Measurements from ENCODE around the gene RUNX1.

DNA sequence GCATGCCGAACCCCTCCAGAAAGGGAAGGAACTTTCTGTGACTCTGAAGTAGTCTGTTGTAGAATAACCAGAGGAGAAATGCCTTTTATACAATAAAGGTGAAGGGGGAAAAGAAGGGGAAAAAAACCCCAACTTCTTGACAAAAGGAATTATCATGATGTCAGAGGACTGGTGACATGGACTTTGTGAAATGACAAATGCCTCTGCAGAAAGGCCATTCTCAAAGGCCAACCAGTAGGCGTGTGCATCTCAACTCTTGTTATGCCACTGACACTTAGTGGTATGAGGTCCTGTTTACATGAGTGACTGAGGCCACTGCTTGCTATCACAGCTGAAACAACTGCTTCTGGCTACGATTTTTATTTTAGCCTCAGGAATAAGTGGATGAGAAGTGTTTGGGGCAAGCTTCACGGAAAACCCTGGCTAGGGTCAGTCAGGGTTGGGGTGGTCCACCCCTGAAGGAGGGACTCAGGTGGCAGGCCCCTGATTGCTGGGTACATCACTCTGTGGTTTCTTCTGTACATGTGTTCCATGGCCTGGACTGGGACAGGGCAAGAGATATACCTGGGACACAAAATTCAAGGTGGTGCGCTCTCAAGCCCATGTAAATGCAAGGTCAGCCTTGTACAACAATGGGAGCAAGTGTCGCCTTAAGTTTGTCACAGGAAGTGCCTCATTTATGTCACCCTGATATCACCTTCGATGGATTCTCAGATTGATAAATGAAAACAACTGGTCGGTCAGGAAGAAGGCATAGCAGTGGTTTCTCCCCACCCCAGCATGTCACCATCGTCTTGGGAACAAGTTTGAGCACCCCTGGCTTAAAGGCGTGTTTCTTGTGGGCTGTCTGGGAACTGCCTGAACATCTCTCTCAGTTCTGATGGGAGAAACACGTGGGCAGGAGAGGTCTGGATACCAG lies 12.4 kb downstream of the RUNX1 start:
- TF ChIP-seq GATA2 (IDR thresholded peaks at IDR 0.05; ENCODE audit: low read depth, low read length) (no peak), GATA3 (IDR thresholded peaks at IDR 0.05; ENCODE audit: low read depth, low read length) (no peak)
